ENCODE results near the gene CCDC194. TPM values are rescaled to one million over a fixed set of nuclear protein-coding genes. Genes with fewer than 3 reads are reported as not detected.

The CCDC194 gene
- total RNA-seq, 1 donor from 2014 or later: 2.0 TPM

DNA sequence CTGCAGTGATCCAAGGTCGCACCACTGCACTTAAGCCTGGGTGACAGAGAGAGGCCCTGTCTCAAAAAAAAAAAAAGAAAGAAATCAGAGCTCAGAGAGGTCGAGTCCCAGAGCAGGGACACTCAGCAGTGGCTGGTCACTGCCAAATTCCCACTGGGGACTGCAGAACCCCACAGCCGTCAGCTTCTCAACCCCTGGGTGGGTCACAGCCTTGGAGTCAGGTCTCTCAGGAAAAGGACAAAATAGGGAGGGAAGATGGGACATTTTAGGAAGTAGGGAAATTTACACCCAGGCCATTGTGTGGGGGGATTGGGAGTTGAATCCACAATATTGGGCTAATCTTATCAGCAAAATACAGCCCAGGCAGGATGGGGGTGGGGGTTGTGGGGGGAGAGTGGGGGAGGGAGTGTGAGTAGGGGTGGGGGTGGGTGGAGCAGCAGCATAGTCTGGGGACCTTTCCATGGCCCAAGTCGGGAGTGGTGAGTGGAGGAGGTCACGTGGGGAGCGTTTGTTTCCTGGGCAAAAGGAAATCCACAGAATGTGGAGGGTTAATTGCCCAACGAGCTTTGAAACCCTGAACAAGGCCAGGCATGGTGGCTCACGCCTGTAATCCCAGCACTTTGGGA lies 5.0 kb upstream of the CCDC194 start:
- Histone ChIP-seq H3K27me3 (peaks cover 5% of the 10 kb centered on the region), H3K4me3 (no peak overlapping the region), H3K36me3 (no peaks in the 10 kb centered on the region), H3K27ac (no peak overlapping the region), H3K4me1 (peaks cover 7% of the 10 kb centered on the region), H3K9me3 (no peaks in the 10 kb centered on the region)
- no peak for ATAC-seq
- TF ChIP-seq, protein P1, sequence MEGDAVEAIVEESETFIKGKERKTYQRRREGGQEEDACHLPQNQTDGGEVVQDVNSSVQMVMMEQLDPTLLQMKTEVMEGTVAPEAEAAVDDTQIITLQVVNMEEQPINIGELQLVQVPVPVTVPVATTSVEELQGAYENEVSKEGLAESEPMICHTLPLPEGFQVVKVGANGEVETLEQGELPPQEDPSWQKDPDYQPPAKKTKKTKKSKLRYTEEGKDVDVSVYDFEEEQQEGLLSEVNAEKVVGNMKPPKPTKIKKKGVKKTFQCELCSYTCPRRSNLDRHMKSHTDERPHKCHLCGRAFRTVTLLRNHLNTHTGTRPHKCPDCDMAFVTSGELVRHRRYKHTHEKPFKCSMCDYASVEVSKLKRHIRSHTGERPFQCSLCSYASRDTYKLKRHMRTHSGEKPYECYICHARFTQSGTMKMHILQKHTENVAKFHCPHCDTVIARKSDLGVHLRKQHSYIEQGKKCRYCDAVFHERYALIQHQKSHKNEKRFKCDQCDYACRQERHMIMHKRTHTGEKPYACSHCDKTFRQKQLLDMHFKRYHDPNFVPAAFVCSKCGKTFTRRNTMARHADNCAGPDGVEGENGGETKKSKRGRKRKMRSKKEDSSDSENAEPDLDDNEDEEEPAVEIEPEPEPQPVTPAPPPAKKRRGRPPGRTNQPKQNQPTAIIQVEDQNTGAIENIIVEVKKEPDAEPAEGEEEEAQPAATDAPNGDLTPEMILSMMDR (IDR thresholded peaks at IDR 0.05): no peak
- no peak for DNase-seq
- intact Hi-C loops (cut with DNase I): loop anchor here (10.0 kb wide), 1 partner anchor 56 kb away; no protein-coding TSS in a partner anchor

DNA sequence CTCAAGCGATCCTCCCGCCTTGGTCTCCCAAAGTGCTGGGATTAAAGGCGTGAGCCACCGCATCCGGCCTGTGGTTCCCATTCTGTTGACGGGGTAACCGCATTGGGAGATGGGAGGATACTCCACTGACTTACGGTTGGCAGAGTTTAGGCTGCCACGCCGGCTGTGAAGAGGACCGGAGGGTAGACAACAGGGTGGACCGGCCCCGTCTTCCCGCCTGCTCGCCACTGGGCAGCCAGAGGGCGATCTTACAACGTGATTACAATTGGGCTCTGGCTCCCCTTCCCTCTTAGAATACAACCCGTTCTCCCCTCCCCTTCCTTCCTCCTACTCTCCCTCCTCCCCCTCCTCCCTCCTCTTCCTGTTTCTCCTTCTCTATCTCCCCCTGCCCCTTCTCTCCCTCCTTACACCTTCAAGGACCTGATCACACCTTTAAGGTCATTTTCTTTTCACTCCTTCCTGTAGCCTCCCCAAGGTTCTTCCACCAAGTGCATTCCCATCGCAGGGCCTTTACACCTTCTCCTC lies 957 bp upstream of the CCDC194 start:
- DNase-seq (peak; percentile 78), ATAC-seq (peak; percentile 62)
- Histone ChIP-seq H3K27me3 (peaks cover 5% of the 10 kb centered on the region), H3K4me3 (no peak overlapping the region), H3K36me3 (no peaks in the 10 kb centered on the region), H3K27ac (no peak overlapping the region), H3K4me1 (peaks cover 12% of the 10 kb centered on the region), H3K9me3 (no peaks in the 10 kb centered on the region)
- intact Hi-C loops (cut with DNase I): loop anchor here (10.0 kb wide), 1 partner anchor 60 kb away; no protein-coding TSS in a partner anchor
- TF ChIP-seq, protein P1 (IDR thresholded peaks at IDR 0.05): peak; percentile 77

DNA sequence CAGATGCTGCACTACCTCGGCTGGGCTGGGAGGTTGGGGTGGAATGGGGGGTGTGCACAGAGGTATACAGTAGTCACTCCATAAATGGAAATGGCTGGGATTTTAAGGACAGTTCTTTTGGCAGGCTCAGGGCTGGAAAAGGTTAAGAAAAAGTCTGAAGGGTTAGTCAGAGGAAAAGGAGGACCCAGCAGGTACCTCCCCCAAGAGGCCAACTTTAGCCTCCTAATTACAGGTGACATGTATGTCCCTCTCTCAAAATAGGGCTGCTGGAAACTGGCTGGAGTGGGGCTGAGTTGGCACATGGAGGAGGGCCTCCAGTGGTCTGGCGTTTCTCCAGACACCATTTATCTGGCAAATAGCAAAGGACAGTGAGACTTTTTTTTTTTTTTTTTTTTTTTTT lies 994 bp downstream of the CCDC194 start:
- intact Hi-C loops (cut with DNase I): loop anchor here (10.0 kb wide), 1 partner anchor 62 kb away; no protein-coding TSS in a partner anchor
- peaks cover 5% of the 10 kb centered on the region for H3K27me3 ChIP-seq

DNA sequence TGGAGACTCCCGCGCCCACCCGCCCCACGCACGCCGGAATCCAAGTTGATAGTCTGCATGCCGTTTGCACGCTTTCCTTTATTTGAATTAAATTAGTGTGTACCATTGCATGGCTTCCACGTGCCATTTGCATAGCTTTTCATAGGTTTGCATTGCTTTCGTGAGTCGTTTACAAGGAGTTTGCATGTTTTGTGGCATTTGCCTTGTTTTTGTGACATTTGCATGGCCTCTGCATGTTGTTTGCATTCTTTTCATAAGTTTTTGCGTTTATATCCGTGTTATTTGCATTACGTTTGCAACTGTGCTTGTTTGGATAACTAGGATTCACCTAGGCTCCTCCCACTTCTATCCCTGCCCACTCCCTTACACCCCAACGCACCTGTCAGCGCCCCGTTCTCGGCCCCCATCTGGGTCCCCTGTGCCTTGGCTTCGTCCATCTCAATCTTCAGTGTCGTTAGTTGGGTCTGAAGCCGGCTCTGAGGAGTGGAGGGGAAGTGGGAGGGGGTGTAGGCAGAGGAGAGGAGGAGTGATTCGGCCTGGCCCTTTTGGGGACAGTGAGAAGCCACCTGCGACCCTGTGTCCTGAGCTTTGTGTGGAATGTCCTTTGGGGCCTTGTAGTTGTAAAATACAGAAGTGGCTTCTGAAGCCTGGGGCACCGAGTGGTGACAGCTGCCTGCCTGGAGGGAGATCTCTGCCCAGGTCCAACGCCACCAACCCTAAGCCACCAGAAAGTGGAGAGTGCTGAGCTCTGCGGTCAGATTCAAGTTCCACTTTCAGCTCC lies 2.4 kb downstream of the CCDC194 start:
- H3K27me3 ChIP-seq: peaks cover 5% of the 10 kb centered on the region
- intact Hi-C loops (cut with DNase I): loop anchor here (10.0 kb wide), 1 partner anchor 63 kb away; no protein-coding TSS in a partner anchor
- peak overlapping the region; percentile 51 for H3K4me3 ChIP-seq
- H3K9me3 ChIP-seq: no peaks in the 10 kb centered on the region
- H3K27ac ChIP-seq: no peak overlapping the region
- ATAC-seq (no peak), DNase-seq (no peak)
- no peaks in the 10 kb centered on the region for H3K36me3 ChIP-seq
- H3K4me1 ChIP-seq: peaks cover 12% of the 10 kb centered on the region
- TF ChIP-seq, protein P1 (IDR thresholded peaks at IDR 0.05): no peak

More for the DNA sequence above, 994 bp downstream of the CCDC194 start:
- no peaks in the 10 kb centered on the region for H3K9me3 ChIP-seq
- TF ChIP-seq, protein P1 (IDR thresholded peaks at IDR 0.05): no peak
- ATAC-seq (no peak), DNase-seq (no peak)
- H3K36me3 ChIP-seq: no peaks in the 10 kb centered on the region
- H3K4me3 ChIP-seq: no peak overlapping the region
- H3K27ac ChIP-seq: no peak overlapping the region
- H3K4me1 ChIP-seq: peaks cover 12% of the 10 kb centered on the region

DNA sequence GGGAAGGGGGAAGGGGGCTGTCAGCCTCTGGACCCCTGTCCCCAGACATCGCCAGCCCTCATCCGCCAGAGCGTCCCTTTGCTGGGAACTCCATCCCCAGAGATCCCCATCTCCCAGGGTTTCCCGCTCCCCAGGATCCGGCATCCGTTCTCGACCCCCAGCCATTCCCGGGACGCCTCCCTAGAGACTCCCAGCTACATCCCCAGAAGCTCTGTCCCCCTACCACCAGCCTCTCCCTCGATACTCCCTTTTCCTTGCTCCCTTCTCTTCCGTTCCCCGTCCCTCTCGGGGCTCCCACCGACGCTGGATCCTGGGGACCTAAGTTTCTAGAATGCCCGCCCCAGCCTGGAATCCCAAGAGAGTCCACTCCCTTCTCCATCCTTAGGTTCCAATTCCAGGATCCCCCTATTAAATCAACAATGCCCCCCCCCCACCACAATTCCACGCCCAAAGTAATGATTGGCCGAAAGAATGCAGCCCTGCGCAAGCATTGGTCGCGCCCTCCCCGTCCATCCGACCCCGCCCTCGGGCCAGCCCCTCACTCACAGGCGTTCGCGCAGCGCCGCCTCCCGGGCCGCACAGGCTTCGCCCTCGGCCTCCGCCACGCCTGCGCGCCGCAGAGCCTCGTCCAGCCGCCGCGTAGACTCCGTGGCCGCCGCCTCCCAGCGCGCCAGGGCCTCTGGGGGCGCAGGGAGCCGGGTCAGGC lies 3.2 kb downstream of the CCDC194 start:
- Histone ChIP-seq H3K27ac (peak overlapping the region; percentile 47), H3K4me3 (peak overlapping the region; percentile 51), H3K9me3 (no peaks in the 10 kb centered on the region), H3K27me3 (peaks cover 5% of the 10 kb centered on the region), H3K4me1 (peaks cover 12% of the 10 kb centered on the region), H3K36me3 (no peaks in the 10 kb centered on the region)
- TF ChIP-seq, protein P1 (IDR thresholded peaks at IDR 0.05): peak; percentile 68
- peak; percentile 96 for DNase-seq
- ATAC-seq: peak; percentile 98
- intact Hi-C loops (cut with DNase I): loop anchor here (10.0 kb wide), 1 partner anchor 64 kb away; no protein-coding TSS in a partner anchor
